Activated naive CD8-positive, alpha-beta T cell treated with anti-CD3 and anti-CD28 coated beads, Interleukin-2, amount 50 U/mL, for 16 hours (primary cell): Measurements from ENCODE around the gene BBOX1.
"Not testable (repeated sequence)": the region's sequence is repeated elsewhere in the genome, so short reads cannot be mapped to it uniquely, and the experiment has no call there.

Source experiments
- DNase-seq: peaks from one replicate; pipeline ENCODE4 v3.0.0-alpha.2; 2020; ENCODE audit warnings: low read depth, low spot score

The BBOX1 gene

DNA sequence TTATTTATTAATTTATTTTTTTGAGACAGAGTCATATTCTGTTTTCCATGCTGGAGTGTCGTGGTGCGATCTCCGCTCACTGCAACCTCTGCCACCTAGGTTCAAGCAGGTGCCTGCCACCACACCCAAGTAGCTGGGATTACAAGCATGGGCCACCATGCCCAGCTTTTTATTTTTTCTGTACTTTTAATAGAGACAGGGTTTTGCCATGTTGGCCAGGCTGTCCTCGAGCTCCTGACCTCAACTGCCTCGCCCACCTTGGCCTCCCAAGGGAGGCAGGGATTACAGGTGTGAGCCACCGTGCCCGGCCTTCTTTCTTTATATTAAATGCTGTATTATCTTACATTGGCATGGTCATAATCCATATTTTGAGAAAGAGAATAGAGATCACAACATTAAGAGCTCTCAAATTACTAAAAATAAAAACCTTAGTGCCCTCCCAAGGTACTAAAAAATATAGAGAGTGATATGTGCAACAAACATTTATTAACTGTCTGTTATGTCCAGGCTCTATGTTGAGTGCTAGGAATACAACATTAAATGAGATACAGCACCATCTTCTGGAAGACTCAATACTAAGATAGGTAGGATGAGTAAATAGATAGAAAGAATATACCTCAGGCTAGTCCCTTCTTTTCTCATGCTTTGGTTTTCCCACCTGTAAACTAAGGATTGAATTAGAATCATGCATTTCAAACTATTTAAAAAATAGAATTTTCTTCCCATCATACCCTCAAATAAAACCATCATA is 84.1 kb downstream of the BBOX1 start:
- no peak for DNase-seq

DNA sequence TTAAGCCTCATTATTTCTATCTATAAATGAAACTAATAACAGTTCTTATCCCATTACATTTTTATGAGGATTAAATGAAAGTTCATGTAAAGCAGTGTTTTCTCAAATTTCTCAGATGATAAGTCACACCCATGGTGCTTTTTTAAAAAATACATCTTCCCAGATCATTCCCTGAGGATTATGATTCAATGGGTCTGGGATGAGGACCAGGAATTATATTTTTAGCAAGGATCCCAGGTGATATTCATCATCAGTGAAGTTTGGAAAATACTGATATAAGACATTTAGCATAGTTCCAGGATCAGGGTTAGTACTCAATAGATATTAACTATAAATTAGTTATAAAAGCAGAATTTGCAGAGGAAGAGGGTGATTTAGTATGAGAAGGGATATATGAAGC is 89.1 kb downstream of the BBOX1 start:
- no peak for DNase-seq

DNA sequence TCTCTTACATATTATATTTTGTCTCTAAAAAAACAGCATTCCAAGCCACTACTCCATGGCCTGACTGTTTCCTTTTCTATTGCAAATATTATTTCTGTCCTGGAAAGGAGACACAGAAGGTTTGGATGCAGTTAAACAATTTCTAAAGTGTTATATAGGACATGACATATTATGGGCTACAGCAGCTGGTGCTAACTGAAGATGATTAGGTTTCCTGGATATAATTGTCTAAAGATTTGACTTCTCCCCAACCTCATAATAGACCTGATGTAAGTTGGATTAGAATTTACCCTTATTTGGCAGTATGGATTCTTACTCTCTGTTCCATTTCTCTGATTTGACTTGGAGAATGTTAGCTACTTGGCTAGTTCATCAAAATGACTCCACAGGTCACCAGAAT is 90.2 kb downstream of the BBOX1 start:
- no peak for DNase-seq

DNA sequence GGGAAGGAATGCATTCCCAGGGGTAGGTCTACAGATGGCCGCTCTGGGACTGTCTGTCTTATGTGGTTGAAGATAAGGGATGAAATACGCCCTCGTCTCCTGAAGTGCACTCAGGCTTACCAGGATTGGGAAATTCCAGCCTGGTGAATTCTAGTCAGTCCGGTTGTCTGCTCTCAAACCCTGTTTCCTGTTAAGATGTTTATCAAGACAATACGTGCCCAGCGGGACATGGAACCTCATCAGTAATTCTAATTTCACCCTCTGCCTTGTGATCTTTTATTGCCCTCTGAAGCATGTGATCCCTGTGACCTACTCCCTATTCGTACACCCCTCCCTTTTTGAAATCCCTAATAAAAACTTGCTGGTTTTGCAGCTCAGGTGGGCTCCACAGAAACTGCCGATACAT is 95.3 kb downstream of the BBOX1 start:
- not testable (repeated sequence) for DNase-seq

DNA sequence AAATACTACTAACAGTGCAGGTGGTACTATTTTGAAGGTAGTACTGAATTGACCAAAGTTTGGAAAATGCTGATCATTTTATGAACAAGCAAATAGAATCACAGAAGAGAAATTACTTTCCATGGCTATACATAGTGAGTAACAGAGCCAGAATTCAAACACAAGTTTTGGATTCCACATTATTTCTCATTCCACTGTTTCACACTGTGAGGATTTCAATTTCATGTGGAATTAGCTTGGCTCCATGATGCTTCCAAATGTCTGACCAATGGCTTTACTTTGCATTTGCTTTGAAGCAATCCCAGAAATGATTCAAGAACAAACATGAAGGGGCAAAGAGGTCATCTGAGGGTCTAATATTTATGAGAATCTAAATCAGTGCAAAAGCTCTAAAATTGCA is 98.1 kb downstream of the BBOX1 start:
- DNase-seq: no peak

DNA sequence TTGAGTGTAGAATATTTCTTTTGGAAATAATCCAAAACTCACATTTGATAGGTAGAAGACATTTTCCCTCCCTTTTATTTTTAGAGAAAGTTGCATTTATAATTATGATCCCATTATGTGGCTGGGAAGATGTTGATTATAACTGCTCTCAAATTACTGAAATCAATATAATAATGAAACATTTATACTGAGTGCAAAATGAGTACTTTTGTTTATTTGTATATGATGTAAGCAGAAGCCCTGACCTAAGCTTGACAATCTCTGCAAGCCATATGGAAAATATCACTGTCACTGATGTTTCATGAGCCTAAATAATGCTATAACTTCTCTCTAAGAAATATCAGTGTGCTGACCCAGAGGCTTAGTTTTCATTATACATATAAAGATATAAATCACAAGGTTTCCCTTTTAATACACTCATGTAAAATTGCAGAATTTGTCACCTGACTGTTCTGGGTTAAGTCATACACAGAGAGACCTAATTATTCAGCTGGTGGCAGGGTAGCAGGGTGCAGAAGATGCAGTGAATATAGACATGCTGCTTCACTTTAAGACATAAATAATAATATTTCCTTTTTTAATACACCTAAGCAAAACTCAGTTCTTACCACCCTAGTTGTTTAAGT is 99.2 kb downstream of the BBOX1 start:
- no peak for DNase-seq

DNA sequence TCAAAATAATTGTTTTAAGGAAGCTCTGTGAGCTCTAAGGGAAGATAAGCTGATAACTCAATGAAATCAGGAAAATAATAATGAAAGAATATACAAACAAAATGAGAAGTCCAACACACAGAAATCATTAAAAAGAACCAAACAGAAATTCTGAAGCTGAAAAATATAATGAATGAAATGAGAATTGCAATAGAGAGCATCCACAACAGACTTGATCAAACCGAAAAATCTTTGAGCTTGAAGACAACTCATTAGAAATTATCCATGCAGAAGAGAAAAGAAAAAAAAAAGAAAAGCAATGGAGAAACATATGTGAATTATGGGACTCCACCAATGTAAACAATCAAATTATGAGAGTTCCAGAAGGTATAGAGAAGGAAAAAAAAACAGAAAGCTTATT is 101.0 kb downstream of the BBOX1 start:
- no peak for DNase-seq

DNA sequence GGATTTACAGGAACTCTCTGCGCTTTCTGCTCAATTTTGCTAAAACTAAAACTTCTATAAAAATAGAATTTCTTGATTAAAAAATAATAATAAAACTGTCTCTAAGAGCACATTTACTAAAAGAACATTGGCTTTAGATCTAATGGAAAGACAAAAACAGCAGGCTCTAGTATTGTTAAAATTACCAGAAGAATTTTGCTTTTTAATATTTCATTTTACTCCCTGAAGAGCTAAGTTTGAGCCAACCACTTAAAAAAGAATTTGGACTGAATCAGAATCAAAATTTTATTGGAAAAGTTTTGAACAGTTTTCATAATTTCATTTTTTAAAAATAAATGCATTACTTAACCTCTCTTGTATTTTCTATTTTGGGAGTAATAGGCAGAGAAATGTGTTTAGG is 107.3 kb downstream of the BBOX1 start:
- no peak for DNase-seq

DNA sequence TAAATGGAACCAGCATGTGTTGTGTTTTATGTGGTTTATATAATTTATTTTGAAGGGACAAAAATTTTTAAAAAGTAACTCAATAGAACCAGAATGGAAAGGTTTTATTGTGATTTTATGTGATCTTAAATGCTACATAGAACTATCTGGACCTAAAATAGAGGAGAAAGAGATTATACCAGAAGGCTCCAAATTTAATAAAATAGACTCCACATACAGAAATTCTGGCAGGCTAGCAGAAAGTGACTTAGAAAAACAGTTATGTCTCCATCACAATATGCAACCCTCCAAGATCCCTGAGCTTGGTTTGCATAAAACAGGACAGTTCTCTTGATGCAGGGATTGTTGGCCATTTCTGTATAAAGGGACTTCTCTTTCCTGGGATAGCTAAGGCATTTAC is 107.9 kb downstream of the BBOX1 start:
- no peak for DNase-seq

DNA sequence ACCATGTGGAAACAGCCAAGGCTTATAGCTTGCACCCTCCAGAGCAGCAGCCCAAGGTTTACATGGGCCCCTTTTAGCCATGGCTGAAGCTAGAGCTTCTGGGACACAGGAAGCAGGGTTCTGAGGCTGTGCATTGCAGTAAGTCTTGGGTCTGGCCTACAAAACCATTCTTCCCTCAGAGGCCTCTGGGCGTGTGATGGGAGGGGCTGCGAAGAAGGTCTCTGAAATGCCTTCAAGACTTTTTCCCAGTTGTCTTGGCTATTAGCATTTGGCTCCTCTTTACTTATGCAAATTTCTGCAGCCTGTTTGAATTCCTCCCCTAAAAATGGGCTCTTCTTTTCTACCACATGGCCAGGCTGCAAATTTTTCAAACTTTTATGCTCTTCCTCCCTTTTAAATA is 109.5 kb downstream of the BBOX1 start:
- DNase-seq: no peak

DNA sequence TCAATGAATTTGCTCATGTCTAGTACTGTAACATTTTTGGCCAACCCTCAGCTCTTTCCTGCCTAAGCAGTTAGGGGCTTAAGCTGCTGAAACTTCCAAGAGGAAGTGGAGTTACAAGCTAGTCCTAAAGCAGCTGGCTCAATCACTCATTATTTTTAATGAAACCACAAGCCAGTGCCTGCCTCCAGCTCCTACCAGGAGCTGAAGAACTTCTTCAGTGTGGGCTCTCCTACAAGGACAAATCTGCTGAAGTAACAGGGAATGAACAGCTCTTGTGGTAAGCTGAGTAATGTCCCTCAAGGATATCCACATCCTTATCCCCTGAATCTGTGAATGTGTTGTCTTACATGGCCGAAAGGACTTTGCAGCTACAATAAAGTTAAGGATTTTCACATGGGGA is 112.5 kb downstream of the BBOX1 start:
- DNase-seq: no peak

DNA sequence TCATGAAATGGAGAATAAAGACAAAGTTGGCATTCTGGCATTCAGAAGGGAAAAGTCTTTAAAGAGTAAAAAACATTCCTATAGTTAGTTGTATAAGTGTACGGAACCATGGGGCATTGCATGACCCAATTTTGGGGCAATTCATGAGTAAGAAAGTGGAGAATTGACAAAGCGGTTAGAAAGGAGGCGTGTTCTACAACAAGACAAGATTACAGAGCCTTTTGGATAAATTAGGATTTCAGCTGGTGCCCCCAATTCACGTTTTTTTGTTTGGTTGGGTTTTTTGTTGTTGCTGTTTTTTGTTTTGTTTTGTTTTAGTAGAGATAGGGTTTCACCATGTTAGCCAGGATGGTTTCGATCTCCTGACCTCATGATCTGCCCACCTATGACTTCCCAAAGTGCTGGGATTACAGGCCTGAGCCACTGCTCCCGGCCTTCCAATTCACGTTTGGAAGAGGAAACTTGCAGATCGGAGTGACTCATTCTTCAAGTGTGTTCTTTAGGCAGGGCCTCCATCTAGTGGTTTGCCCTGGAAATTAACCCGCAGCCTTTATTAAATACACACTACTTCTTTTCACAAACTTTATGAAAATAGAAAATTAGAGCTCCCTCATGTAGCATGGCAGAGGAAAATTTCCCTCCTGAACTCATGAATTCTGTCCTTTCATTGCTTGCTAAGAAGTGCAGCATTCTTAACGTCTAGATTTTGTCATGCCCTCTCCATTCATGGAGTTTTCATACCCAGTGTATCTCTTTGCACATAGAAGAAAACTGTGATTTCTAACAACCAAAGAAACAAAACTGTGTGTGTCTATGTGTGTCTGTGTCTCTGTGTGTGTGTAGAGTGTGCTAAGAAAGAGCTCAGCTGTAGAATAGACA is 118.1 kb downstream of the BBOX1 start:
- no peak for DNase-seq

DNA sequence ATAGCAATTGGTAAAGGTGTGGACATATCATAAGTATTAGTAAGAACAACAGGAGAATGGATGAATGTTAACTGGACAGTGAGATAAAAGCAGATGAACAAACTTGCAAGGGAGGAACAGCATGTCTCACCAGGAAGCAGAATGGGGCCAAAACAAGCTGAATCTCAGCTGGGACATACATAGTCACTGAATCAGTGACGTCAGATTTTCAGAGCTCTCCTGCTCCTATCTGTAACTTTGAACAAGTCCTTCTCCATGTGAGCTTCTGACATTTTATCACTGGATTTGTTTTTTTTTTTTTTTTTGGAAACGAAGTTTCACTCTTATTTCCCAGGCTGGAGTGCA is 118.7 kb downstream of the BBOX1 start:
- no peak for DNase-seq

DNA sequence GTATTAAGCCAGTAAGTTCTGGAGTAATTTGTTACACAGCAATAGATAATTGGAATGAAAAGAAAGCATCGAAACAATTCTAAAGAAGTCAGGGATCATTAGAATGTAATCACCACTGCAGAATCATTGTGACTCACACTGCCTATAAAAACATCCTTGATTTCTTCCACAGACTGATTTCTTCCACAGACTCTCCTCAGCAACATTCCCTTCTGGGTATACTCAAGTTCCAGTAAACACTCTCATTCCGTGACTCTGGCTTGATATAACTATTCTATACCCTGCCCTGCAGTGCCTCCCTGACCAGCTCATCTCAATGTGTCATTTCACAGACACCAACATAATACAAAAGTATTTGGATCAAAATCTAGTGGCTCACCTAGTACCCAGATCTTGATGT is 120.5 kb downstream of the BBOX1 start:
- DNase-seq: no peak

DNA sequence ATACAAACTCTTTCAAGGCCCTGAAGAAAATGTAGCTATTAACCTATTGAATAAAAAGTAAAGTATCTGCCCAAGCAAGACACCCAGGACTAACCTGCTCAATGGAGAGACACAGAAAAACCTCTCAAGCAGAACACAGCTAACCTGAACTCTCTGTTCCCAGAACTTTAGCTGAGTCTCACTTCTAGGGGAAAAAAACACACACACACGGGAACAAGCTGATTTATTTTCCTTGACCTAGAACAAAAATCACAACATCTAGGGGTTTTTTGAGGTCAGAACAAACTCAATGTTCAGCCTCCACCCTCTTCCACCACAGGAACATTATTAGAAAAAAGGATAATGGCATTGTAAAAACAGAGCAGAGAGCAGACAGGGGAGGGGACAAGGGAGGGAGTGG is 121.6 kb downstream of the BBOX1 start:
- DNase-seq: no peak

DNA sequence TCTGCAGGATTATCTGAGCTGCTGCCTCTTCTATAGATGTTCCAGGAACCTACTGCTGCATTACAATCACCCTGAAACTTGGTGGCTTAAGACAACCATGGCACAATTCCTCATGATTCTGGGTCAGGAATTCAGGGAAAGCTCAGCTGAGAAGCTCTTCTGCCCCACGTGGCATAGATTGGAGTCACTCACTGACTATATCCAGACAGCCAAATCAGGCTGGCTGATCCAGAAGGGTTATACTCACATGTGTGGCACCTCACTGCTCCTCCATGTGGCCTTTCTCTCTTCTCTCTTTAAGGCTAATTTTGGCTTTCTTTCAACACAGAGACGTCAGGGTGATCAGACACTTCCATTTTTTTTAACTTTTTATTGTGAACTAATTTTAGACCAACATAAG is 125.5 kb downstream of the BBOX1 start:
- DNase-seq: no peak

DNA sequence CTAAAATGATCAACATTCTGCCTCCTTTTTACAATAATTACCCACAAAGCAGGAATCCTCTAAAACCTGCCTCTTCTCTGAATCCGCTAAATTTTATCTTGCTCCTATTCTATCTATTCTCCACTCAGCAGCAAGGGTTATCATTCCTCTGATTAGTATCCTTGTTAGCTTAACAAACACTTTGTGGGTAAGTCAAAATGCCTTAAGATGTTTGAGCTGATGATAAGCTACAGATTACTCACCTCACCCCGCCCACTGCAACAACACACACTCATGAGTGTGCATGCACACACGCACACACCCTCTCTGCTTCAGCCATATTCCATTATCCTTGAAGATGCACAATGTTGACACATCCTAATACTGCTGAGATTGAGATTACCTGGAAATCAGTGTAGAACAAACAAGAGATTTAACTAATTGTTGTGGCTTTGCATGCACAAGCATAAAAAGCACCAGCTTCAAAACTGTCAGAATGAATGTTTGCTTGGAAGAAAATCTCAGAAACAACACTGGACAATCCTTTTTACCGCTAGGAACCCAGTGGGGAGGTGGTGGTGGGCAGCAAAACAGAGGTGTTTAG is 130.9 kb downstream of the BBOX1 start:
- DNase-seq: no peak

DNA sequence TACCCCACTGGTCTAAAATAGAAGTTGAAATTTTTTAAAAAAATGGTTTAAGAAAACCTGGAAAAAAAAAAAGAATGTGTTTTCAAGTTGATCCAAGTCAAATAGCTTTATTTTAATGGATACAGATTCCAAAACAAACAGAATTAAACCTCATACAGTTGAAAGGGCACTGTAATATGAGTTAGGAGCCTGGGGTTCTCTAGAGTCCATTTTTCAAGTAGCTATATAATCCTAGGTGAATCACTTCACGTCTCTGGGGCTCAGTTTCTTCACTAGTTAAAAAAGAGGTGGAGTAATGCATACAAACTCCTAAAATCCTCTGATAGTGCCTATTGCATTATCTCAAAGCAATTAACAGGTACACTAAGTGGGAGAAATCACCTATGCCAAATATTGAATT is 132.9 kb downstream of the BBOX1 start:
- DNase-seq: no peak

DNA sequence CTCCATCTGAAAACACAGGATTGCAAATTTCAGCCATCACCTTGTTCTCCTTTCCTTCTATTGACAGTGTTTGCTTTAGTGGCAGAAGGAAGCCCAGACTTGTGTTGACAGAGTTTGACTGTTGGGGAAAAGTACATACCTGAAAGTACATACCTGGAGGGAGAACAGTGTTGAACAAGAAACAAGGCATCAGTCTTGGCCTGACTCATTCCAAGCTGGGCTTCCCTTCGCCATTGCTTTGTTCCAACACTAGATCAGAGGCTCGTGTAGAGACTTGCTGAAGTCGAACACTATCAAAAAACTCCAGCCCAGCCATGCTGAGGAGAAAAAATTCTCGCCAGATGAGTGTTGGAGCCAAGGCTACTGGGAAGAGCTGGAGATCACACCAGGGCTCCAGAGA is 133.4 kb downstream of the BBOX1 start:
- no peak for DNase-seq

DNA sequence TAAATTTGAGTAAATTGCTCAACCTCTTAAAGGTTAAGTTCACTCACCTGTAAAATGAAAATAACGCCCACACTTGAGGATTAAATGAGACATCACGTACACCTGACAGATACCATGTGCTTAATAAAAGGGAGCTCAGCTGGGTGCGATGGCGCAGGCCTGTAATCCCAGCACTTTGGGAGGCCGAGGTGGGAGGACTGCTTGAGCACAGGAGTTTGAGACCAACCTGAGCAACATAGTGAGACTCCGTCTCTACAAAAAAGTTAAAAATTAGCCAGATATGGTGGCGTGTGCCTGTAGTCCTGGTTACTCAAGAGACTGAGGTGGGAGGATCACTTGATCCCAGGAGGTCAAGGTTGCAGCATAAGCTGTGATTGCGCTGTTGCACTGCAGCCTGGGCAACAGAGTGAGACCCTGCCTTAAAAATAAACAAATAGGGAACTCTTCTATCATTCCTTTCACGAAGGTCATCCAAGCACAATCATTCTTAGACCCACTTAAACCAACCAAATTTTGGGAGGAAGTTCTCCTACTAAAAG is 134.1 kb downstream of the BBOX1 start:
- no peak for DNase-seq

DNA sequence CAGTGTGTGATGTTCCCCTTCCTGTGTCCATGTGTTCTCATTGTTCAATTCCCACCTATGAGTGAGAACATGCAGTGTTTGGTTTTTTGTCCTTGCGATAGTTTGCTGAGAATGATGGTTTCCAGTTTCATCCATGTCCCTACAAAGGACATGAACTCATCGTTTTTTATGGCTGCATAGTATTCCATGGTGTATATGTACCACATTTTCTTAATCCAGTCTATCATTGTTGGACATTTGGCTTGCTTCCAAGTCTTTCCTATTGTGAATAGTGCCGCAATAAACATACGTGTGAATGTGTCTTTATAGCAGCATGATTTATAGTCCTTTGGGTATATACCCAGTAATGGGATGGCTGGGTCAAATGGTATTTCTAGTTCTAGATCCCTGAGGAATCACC is 134.9 kb downstream of the BBOX1 start:
- not testable (repeated sequence) for DNase-seq
